Mucosa of descending colon (tissue), 3 donors: ENCODE measurements around the gene CTCFL. TPM values are rescaled to one million over a fixed set of nuclear protein-coding genes. Genes with fewer than 3 reads are reported as not detected.
A peak's percentile ranks its signal among the peaks of the same experiment; 100 is the strongest.

Experiments used
- ATAC-seq: fragments of 200-7000 bp; cut with Tn5 transposase; one replicate; pipeline ENCODE4 v1.9.1; 2020; ENCODE audit warnings: mild to moderate bottlenecking, moderate library complexity
- DNase-seq, 3 donors: peaks; one replicate each; pipeline ENCODE4 v3.0.0-alpha.2; 2020
- H3K36me3 ChIP-seq: fragments of 200-600 bp; one replicate; pipeline ENCODE4 v1.8.0; 2021; ENCODE audit warnings: low read depth, mild to moderate bottlenecking
- H3K4me1 ChIP-seq: fragments of 200-600 bp; one replicate; pipeline ENCODE4 v1.8.0; 2021; ENCODE audit warnings: low read depth, mild to moderate bottlenecking
- H3K4me3 ChIP-seq: fragments of 200-600 bp; one replicate; pipeline ENCODE4 v1.8.0; 2021; ENCODE audit warnings: mild to moderate bottlenecking
- H3K9me3 ChIP-seq: fragments of 200-600 bp; one replicate; pipeline ENCODE4 v1.8.0; 2021; ENCODE audit warnings: mild to moderate bottlenecking
- CTCF ChIP-seq: fragments of 200-600 bp; IDR thresholded peaks from one replicate; pipeline ENCODE4 v1.8.0; 2022; ENCODE audit warnings: antibody characterized with exemption, mild to moderate bottlenecking
- intact Hi-C, 2 donors: fragments of 100-400 bp; cut with DNase I in 1 of 2; cut with micrococcal nuclease in 1 of 2; formaldehyde crosslinking; loops; one replicate each; pipeline versions ENCODE4 v1.11.0 to v1.11.1; 2022; cut with DNase I, micrococcal nuclease
- total RNA-seq, 3 donors: library from RNA; stranded (reverse); fragmentation: NEBNext Ultra II Directional in 2 of 3; extraction: Animal tissue kit (Norgen Biotek cat#: 25700) in 2 of 3; gene quantifications; one replicate each; pipeline versions ENCODE4 v1.2.1 to v1.2.4, GENCODE V29; 2021 to 2023
- donor health status: DM: no; HTN: no; CAD: no; lungs with moderate emphysema.
- donor health status: DM: no; HTN: no; CAD: no.
- donor health status: DM: no; HTN: yes; CAD: no.

The CTCFL gene
- total RNA-seq, 3 donors from 2014 or later = not detected

GRCh38 chr20:57501461-57502335 is 23.2 kb downstream of the CTCFL start:
- Histone ChIP-seq H3K4me3 (no peak overlapping the region), H3K9me3 (no peaks in the 10 kb centered on the region), H3K4me1 (peaks cover 5% of the 10 kb centered on the region), H3K36me3 (no peaks in the 10 kb centered on the region)
- ATAC-seq (no peak), DNase-seq (no peak)
- intact Hi-C loops = no loop called here
- TF ChIP-seq CTCF = no peak

- no peak for TF ChIP-seq CTCF
- no peaks in the 10 kb centered on the region for H3K36me3 ChIP-seq
- ATAC-seq (no peak), DNase-seq (no peak)
- no peak overlapping the region for H3K4me3 ChIP-seq
- H3K9me3 ChIP-seq = no peaks in the 10 kb centered on the region
- intact Hi-C loops = no loop called here
- H3K4me1 ChIP-seq = peaks cover 5% of the 10 kb centered on the region
Observed at GRCh38 chr20:57500962-57501361, 24.0 kb downstream of the CTCFL start.

GRCh38 chr20:57500235-57500634 is 24.7 kb downstream of the CTCFL start:
- H3K36me3 ChIP-seq = no peaks in the 10 kb centered on the region
- intact Hi-C loops = no loop called here
- TF ChIP-seq CTCF = no peak
- H3K4me3 ChIP-seq = no peak overlapping the region
- no peak for ATAC-seq
- H3K9me3 ChIP-seq = no peaks in the 10 kb centered on the region
- H3K4me1 ChIP-seq = peaks cover 5% of the 10 kb centered on the region
- DNase-seq = no peak

GRCh38 chr20:57499676-57500075 is 25.3 kb downstream of the CTCFL start:
- no peak for TF ChIP-seq CTCF
- Histone ChIP-seq H3K9me3 (no peaks in the 10 kb centered on the region), H3K36me3 (no peaks in the 10 kb centered on the region), H3K4me1 (peaks cover 5% of the 10 kb centered on the region), H3K4me3 (no peak overlapping the region)
- ATAC-seq (no peak), DNase-seq (no peak)
- intact Hi-C loops = loop anchor here in 1 of 2 donors (5.0 kb wide), 1 partner anchor 112 kb away; no protein-coding TSS in a partner anchor

- TF ChIP-seq CTCF = no peak
- DNase-seq (peak in 1 of 3 donors; percentile 57), ATAC-seq (peak; percentile 76)
- H3K36me3 ChIP-seq = no peaks in the 10 kb centered on the region
- peaks cover 9% of the 10 kb centered on the region for H3K4me1 ChIP-seq
- H3K4me3 ChIP-seq = no peak overlapping the region
- no peaks in the 10 kb centered on the region for H3K9me3 ChIP-seq
- intact Hi-C loops = loop anchor here in 1 of 2 donors (5.0 kb wide), 1 partner anchor 111 kb away; no protein-coding TSS in a partner anchor
Observed at GRCh38 chr20:57498425-57499400, 26.2 kb downstream of the CTCFL start.
